Measurements from ENCODE around the gene HSPA9. TPM values are rescaled to one million over a fixed set of nuclear protein-coding genes. Genes with fewer than 3 reads are reported as not detected.

HSPA9 gene
- polyA plus RNA-seq, 1 donor from 2014 or later: 280 TPM

GRCh38 chr5:138557677-138558076 lies 17.5 kb downstream of the HSPA9 start:
- Histone ChIP-seq H3K36me3 (ENCODE audit: insufficient read depth, low read length) (peaks cover 14% of the 10 kb centered on the region), H4K20me1 (ENCODE audit: insufficient read depth) (peaks cover 2% of the 10 kb centered on the region), H3K9me2 (ENCODE audit: insufficient read depth, low read length) (no peaks in the 10 kb centered on the region), H3F3A (ENCODE audit: insufficient read depth, low read length, poor library complexity, severe bottlenecking) (no peaks in the 10 kb centered on the region), H3K9ac (ENCODE audit: low read length) (no peak overlapping the region), H2AFZ (ENCODE audit: low read depth, low read length) (no peak overlapping the region), H3K9me3 (ENCODE audit: low read length) (no peaks in the 10 kb centered on the region), H3K4me3 (ENCODE audit: low read length) (no peak overlapping the region), H3K4me2 (ENCODE audit: low read length) (no peak overlapping the region), H3K79me2 (replicated peaks; ENCODE audit: insufficient read depth, low read length) (no peaks in the 10 kb centered on the region), H3K27ac (ENCODE audit: low read length) (no peak overlapping the region), H3K27me3 (ENCODE audit: insufficient read depth, low read depth, low read length) (no peaks in the 10 kb centered on the region)
- TF ChIP-seq, protein P1, sequence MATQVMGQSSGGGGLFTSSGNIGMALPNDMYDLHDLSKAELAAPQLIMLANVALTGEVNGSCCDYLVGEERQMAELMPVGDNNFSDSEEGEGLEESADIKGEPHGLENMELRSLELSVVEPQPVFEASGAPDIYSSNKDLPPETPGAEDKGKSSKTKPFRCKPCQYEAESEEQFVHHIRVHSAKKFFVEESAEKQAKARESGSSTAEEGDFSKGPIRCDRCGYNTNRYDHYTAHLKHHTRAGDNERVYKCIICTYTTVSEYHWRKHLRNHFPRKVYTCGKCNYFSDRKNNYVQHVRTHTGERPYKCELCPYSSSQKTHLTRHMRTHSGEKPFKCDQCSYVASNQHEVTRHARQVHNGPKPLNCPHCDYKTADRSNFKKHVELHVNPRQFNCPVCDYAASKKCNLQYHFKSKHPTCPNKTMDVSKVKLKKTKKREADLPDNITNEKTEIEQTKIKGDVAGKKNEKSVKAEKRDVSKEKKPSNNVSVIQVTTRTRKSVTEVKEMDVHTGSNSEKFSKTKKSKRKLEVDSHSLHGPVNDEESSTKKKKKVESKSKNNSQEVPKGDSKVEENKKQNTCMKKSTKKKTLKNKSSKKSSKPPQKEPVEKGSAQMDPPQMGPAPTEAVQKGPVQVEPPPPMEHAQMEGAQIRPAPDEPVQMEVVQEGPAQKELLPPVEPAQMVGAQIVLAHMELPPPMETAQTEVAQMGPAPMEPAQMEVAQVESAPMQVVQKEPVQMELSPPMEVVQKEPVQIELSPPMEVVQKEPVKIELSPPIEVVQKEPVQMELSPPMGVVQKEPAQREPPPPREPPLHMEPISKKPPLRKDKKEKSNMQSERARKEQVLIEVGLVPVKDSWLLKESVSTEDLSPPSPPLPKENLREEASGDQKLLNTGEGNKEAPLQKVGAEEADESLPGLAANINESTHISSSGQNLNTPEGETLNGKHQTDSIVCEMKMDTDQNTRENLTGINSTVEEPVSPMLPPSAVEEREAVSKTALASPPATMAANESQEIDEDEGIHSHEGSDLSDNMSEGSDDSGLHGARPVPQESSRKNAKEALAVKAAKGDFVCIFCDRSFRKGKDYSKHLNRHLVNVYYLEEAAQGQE (IDR thresholded peaks at IDR 0.05; ENCODE audit: borderline replicate concordance): no peak
- no peak for TF ChIP-seq SMC3 (conservative IDR thresholded peaks at IDR 0.05; ENCODE audit: poor library complexity)
- TF ChIP-seq CTCF (IDR thresholded peaks at IDR 0.05; ENCODE audit: poor library complexity, severe bottlenecking): no peak
- no peak for TF ChIP-seq RAD21 (conservative IDR thresholded peaks at IDR 0.05)
- TF ChIP-seq EZH2 (IDR thresholded peaks at IDR 0.05; ENCODE audit: borderline replicate concordance, insufficient read depth, low read length, poor library complexity, severe bottlenecking): no peak
- TF ChIP-seq EP300 (conservative IDR thresholded peaks at IDR 0.05; ENCODE audit: poor library complexity, severe bottlenecking): no peak
- TF ChIP-seq TAF1 (IDR thresholded peaks at IDR 0.05; ENCODE audit: low read depth): no peak

DNA sequence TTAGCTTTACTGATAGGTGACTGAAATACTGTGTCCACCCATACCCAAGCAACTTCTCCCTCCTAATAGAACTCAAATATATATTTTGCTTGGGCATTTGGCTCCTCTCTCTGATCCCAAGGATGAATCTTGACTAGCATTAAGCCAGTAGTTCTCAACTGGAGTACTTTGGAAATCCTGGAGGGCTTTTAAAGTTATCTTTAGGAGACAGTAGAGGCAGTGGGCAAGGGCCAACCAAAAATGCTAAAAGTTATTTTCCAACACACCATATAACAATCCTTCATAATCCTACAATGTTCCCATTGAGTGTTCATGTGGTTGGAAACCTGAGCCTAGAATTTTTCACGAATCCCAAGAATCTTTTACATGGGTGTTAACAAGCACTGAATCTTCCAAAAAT lies 21.1 kb downstream of the HSPA9 start:
- peaks cover 4% of the 10 kb centered on the region for H3K79me2 ChIP-seq (replicated peaks; ENCODE audit: insufficient read depth, low read length)
- H3K9me2 ChIP-seq (ENCODE audit: insufficient read depth, low read length): no peaks in the 10 kb centered on the region
- H3K27me3 ChIP-seq (ENCODE audit: insufficient read depth, low read depth, low read length): no peaks in the 10 kb centered on the region
- no peak overlapping the region for H3K4me2 ChIP-seq (ENCODE audit: low read length)
- TF ChIP-seq TAF1 (IDR thresholded peaks at IDR 0.05; ENCODE audit: low read depth) (no peak), MXI1 (conservative IDR thresholded peaks at IDR 0.05; ENCODE audit: poor library complexity, severe bottlenecking) (no peak), EP300 (conservative IDR thresholded peaks at IDR 0.05; ENCODE audit: poor library complexity, severe bottlenecking) (no peak), POLR2AphosphoS5 (IDR thresholded peaks at IDR 0.05) (no peak), EZH2 (IDR thresholded peaks at IDR 0.05; ENCODE audit: borderline replicate concordance, insufficient read depth, low read length, poor library complexity, severe bottlenecking) (no peak), SMC3 (conservative IDR thresholded peaks at IDR 0.05; ENCODE audit: poor library complexity) (no peak), CTCF (IDR thresholded peaks at IDR 0.05; ENCODE audit: poor library complexity, severe bottlenecking) (no peak), RAD21 (conservative IDR thresholded peaks at IDR 0.05) (no peak)
- TF ChIP-seq, protein P1 (IDR thresholded peaks at IDR 0.05; ENCODE audit: borderline replicate concordance): no peak
- no peaks in the 10 kb centered on the region for H3F3A ChIP-seq (ENCODE audit: insufficient read depth, low read length, poor library complexity, severe bottlenecking)
- no peak overlapping the region for H3K4me3 ChIP-seq (ENCODE audit: low read length)
- H3K9ac ChIP-seq (ENCODE audit: low read length): no peak overlapping the region
- H2AFZ ChIP-seq (ENCODE audit: low read depth, low read length): no peak overlapping the region
- peaks cover 14% of the 10 kb centered on the region for H3K36me3 ChIP-seq (ENCODE audit: insufficient read depth, low read length)
- H4K20me1 ChIP-seq (ENCODE audit: insufficient read depth): peaks cover 2% of the 10 kb centered on the region
- no peaks in the 10 kb centered on the region for H3K9me3 ChIP-seq (ENCODE audit: low read length)
- H3K27ac ChIP-seq (ENCODE audit: low read length): no peak overlapping the region

Measured in neural cell (in vitro differentiated cells).